ENCODE measurements around the gene METTL6.
"Not testable (repeated sequence)": the region's sequence is repeated elsewhere in the genome, so short reads cannot be mapped to it uniquely, and the experiment has no call there.

METTL6 gene

GRCh38 chr3:15375461-15376000 lies 51.8 kb downstream of the METTL6 start:
- DNase-seq = no peak

GRCh38 chr3:15372918-15373317 lies 54.4 kb downstream of the METTL6 start:
- DNase-seq = no peak

GRCh38 chr3:15368561-15369135 lies 58.7 kb downstream of the METTL6 start:
- DNase-seq = no peak

GRCh38 chr3:15367059-15367458 lies 60.3 kb downstream of the METTL6 start:
- DNase-seq = no peak

GRCh38 chr3:15364078-15364477 lies 63.3 kb downstream of the METTL6 start:
- DNase-seq = not testable (repeated sequence)

- peak in 1 of 51 donors; percentile 6 for DNase-seq
These were observed 65.7 kb downstream of the METTL6 start for GRCh38 chr3:15361494-15362214.

GRCh38 chr3:15360788-15361493 lies 66.4 kb downstream of the METTL6 start:
- DNase-seq = no peak

All from hypothalamus (tissue), 51 donors.